ENCODE results near the gene MMP14.

Gene MMP14

DNA sequence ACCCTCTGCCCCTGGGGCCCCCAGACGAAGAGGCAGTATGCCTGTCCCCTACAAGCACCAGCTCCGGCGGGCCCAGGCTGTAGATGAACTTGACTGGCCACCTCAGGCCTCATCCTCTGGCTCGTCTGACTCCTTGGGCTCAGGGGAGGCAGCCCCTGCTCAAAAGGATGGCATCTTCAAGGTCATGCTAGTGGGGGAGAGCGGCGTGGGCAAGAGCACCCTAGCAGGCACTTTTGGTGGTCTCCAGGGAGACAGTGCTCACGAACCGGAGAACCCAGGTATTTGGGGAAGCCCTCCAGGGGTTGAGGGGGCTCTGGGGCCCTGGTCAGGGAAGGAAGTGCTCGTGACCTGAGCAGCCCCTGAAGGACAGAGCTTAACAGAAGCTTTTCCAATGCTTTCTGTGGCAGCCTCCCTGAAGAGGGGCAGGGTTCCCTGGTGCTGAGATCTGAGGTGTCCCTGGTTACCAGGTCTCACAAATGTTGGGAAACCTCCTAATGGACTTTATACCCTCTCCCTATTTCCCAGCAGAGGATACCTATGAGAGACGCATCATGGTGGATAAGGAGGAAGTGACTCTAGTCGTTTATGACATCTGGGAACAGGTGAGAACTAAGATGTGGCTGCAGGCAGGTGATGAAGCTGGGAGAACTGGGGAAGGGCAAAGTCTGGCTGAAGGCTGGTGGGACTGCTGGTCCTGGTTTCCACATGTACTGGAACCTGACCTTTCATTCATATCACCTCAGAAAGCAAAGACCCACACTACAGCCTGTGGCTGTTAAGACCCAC, 48.5 kb downstream of the MMP14 start:
- DNase-seq (ENCODE audit: low read depth in 2 of 2) = no peak

DNA sequence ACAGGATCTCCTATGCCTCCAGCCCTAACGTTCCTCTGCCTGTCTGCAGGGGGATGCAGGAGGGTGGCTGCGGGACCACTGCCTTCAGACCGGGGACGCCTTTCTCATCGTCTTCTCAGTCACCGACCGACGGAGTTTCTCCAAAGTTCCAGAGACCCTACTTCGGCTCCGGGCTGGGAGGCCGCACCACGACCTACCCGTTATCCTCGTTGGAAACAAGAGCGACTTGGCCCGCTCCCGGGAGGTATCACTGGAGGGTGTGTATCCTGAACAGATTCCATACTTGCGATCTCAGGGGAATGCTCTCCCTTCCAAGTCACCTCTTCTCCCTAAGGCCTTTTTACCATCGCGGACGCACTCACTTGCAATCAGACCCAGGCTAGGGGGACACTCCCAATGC, 49.6 kb downstream of the MMP14 start:
- no peak for DNase-seq (ENCODE audit: low read depth in 2 of 2)

DNA sequence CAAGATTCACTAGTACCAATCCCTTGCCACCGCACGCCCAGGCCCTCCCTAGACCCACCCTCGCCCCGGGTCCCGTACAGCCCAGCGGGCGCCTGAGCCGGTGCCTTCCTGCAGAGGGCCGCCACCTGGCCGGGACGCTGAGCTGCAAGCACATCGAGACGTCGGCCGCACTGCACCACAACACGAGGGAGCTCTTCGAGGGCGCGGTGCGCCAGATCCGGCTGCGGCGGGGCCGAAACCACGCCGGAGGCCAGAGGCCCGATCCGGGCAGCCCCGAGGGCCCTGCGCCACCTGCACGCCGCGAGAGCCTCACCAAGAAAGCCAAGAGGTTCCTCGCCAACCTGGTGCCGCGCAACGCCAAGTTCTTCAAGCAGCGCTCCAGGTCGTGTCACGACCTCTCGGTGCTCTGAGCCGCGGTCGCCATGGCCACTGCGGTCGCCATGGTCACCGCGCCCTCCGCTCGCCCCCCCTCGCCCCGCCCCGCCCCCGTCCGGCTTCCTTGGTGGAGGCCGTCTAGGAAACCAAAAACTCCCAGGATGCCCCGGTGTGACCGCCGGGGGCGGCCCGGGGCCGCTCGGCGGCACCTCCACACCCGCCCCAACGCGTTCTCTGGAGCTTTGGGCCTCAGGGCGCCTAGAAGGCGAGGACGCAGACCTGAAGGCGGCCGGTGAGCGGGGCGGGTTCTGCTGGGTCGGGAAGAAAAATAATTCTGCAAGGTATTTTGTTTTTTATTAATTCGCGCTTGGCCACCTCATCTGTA, 50.3 kb downstream of the MMP14 start:
- DNase-seq (ENCODE audit: low read depth in 2 of 2) = peak; percentile 33 to 66

DNA sequence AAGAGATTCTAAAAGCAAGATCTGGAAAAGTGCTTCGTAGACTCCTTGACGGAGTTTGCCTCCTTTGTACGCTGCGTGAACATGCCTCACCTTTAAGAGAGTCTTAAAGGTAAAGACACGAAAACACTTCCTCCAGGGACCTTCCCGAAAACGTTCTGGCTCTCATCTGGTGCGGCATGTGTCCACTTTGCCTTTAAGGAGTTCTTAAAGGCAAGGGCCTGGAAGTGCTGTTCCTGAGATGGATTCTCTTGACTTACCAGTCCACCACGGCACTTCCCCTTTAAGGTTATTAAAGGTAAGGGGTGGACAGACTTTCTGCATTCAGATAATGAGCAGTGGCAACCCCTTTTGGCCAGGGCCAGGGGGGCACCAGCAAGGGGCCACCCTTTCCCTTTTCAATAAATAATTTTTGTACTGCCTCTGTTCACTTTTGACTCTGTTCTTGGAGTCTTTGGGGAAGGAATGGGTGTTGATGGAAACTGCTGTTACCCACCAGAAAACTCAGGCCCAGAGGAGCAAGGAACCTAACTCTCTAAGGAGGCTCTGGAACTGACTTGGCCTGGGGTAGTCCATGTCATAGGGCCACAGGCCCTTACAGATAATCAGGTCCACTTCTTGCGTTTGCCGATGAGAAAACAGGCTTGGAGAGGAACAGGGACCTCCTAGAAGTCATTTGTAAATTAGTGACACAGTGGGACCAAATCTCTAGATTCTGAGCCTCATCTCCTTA, 51.0 kb downstream of the MMP14 start:
- DNase-seq (ENCODE audit: low read depth in 2 of 2) = peak in 1 of 2 experiments; percentile 13

DNA sequence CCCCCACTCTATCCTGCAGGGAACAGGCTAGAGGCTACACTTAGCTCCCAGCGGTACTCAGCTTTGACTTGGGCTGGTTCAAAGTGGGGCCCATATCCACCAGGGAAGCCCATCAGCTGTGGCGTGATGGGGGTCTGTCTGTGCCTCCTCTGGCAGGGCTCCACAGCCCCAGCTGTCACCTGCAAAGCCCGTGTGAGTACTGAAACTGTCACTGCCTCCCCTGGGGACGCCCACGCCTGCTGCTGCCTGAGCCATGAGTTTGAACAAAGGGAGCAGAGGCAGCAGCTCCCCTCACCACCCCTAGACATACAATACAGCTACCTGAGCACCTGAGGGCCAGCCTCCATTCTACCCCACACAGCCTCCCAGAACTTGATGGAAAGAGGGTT, 51.6 kb downstream of the MMP14 start:
- peak; percentile 33 to 39 for DNase-seq (ENCODE audit: low read depth in 2 of 2)

DNA sequence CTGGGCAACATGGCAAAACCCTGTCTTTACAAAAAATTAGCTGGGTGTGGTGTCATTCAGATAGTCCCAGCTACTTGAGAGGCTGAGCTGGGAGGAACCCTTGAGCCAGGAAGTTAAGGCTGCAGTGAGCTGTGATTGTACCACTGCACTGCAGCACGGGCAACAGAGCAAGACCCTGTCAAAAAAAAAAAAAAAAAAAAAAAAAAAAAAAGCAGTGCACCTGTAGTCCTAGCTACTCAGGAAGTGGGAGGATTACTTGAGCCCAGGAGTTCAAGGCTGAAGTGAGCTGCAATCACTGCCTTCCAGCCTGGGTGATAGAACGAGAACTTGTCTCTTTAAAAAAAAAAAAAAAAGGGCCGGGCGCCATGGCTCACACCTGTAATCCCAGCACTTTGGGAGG, 52.3 kb downstream of the MMP14 start:
- no peak for DNase-seq (ENCODE audit: low read depth in 2 of 2)

DNA sequence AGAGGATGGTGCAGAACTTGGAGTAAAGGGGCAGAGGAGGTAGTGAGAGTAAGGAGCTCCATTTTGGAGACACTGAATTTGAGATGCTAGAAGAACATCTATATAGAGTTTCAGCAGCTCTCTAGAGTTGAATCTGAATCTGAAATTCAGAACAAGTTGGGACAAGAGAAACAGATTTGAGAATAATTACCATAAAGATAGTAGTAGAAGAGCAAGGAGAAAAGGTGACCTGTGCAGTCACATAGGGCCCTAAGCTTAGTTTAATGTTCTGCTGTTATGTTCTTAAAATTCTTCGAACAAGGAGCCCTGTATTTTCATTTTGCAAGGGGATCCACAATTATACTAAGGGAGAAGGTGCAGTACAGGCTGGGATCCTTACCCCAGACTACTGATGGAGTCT, 54.0 kb downstream of the MMP14 start:
- no peak for DNase-seq (ENCODE audit: low read depth in 2 of 2)

DNA sequence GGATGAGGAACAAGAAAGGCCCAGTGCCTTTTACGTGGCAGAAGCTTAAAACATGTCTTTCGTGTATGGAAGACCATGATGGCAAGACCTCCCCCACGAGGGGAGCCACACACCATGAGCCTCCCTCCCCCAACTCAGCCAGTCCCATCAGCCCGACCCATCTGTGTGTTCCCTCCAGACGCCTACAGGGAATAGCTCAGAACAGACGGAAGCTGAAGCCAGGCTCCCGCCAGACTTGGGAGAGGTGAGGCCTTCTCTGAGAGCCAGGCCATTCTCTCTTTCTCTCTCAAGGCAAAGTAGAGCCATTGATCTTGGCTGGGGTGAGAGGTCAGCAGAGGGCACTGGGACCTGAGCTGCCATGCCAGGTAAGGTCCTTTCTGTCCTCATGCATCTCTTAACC, 56.1 kb downstream of the MMP14 start:
- DNase-seq (ENCODE audit: low read depth in 2 of 2) = no peak

DNA sequence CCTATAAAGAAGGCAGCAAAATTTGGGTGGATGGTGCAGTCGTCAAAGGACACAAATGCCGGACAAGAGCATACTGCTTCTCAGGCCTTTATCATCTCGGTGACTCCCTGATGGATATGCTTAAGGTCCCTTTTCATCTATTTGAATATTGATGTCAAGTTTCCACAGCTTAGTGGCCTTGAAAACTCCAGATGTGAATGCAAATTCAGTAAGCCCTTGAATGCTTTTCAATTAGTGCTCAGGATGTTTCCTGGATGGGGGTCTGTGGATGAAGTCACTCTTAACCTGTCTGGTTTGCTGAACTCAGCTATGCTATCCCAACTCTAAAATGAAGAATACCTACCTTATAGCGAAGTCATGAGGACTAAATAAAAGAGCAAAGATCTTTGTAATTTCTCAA, 57.3 kb downstream of the MMP14 start:
- no peak for DNase-seq (ENCODE audit: low read depth in 2 of 2)

DNA sequence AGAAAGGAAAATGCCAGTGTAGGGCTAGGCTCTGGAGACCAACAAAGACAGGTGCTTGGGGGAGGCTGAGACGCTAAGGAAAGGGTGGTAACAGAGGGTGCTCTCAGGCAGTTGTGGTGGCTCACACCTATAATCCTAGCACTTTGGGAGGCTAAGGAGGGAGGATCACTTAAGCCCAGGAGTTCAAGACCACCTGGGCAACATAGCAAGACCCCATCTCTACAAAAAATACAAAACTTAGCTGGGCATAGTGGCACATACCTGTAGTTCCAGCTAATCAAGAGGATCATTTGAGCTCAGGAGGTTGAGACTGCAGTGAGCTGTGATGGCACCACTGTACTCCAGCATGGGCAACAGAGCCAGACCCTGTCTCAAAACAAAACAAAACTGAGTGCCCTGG, 59.0 kb downstream of the MMP14 start:
- no peak for DNase-seq (ENCODE audit: low read depth in 2 of 2)

DNA sequence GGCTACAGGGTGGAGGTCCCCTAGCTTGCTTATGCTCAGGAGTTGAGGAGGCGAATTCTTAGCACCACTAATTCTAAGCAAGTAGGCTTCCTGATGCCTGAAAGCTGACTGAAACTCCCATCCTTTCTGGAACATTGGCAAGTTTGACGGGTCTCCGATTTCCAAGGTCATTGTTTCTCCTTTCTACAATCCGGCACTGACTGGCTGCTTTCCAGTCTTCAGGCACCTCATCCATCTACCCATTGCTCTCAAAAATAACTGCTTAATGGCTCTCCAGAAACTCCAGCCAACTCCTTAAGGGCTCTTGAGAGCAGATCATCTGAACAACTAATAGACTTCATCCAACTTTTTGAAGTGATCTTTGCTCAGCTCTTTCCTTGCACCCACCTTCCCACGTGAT, 60.0 kb downstream of the MMP14 start:
- DNase-seq (ENCODE audit: low read depth in 2 of 2) = no peak

DNA sequence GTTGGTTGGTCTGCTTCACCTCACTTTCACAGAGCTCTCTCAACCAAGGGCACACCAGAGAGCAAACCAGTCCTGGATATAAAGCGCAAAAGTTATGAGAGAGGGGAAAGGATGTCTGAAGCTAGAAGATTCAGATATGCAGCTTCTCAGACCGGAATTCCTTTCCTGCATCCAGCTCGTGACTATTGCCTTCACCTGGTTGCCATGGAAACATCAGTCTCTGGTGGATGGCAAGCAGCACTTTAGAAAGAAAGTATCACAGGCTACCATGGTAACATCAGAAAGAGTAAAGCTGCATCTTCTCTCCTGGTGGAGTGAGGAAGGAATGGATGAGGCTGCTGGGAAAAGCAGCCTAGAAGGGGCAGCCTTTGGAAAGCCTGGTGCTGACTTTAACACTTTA, 60.4 kb downstream of the MMP14 start:
- DNase-seq (ENCODE audit: low read depth in 2 of 2) = no peak

DNA sequence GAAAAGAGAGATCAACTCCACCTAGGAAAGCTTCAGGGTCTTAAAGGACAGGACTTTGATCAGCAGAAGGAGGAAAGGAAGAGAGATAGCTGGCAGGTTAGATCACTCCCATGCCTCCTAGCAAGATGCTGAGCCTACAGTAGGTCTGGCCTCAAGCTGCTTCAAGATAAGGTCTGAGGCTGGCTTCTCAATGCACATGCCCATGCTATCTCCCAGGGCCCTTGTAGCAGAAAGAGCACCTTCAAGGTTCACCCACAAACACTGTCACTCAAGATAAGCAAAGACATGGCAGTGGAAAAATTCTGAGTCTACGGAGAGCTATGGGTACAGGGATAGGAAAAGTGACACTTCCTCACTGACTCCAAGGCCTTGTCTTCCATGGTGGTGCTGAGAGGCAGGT, 61.0 kb downstream of the MMP14 start:
- no peak for DNase-seq (ENCODE audit: low read depth in 2 of 2)
